Limb (tissue), 2 donors: ENCODE data around the gene TUBB4B.
A peak's percentile ranks its signal among the peaks of the same experiment; 100 is the strongest.
"Not testable (repeated sequence)": the region's sequence is repeated elsewhere in the genome, so short reads cannot be mapped to it uniquely, and the experiment has no call there.

Source experiments
- DNase-seq, 2 donors: peaks; one replicate each; pipeline ENCODE4 v3.0.0-alpha.2; 2016; ENCODE audit errors: extremely low spot score in 2 of 2

TUBB4B gene

DNA sequence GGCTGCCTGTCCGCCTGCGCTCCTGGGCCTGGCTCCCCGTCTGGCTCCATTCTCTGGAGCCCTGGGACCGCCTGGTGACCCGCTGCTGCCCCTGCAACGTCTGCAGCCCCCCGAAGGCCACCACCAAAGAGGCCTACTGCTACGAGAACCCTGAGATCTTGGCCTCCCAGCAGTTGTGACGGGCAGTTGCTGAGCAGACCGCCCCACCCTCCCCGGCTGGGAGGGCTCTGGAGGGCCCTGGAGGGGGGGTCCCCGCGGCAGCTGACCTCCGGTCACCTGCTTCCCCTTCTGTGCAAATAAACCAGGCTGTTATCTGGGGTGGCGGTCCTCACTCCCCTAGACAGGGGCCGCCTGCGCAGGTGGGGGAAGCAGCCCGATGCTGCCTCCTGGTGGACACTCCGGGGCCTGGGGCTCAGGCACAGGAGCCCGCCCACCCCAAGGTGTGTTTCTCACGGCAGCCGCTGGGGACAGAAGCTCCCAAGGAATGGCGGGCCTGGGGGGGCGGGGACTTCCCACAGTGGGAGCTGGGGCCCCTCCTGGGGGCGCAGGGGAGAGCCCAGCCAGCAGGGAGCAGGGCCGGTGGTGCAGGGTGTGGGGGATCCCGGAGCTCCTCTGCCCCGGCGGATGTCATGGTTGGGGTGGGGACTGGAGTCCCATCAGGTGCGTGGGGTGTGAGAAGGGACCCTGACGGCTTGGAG is 4.7 kb upstream of the TUBB4B start:
- peak; percentile 83 to 91 for DNase-seq

DNA sequence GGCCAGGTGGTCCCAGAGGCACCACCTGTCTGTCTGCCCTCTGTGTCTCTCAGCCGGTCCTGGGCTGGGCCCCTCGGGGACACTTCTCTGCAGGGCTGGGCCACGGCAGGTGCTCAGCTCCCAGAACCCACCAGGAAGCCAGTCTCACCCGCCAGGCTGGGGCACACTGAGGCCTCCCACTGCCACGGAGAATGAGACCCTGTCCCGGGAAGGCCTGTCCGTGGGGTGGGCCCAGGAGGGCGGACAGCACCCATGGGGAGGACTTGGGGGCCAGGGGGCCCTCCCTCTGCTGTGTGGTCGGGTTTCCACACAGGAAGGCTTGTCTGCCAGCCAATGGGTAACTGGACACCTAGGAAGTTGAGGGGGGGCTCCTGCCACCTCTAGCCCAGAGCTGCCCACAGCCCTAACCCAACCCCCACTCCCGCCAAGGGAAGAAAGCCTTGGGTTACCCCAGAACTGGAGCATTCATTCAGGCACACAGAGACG is 4.1 kb upstream of the TUBB4B start:
- no peak for DNase-seq

- DNase-seq = no peak
These were observed 3.0 kb upstream of the TUBB4B start for GRCh38 chr9:137237759-137238726.

GRCh38 chr9:137239541-137240200 is 1.4 kb upstream of the TUBB4B start:
- not testable (repeated sequence) for DNase-seq

GRCh38 chr9:137240318-137240840 is 708 bp upstream of the TUBB4B start:
- peak; percentile 56 to 85 for DNase-seq

- DNase-seq = no peak
These were observed 592 bp downstream of the TUBB4B start for GRCh38 chr9:137241490-137242268.

- no peak for DNase-seq
These were observed 1.4 kb downstream of the TUBB4B start for GRCh38 chr9:137242269-137243203.

- not testable (repeated sequence) for DNase-seq
These were observed 2.2 kb downstream of the TUBB4B start for GRCh38 chr9:137243266-137243625.

DNA sequence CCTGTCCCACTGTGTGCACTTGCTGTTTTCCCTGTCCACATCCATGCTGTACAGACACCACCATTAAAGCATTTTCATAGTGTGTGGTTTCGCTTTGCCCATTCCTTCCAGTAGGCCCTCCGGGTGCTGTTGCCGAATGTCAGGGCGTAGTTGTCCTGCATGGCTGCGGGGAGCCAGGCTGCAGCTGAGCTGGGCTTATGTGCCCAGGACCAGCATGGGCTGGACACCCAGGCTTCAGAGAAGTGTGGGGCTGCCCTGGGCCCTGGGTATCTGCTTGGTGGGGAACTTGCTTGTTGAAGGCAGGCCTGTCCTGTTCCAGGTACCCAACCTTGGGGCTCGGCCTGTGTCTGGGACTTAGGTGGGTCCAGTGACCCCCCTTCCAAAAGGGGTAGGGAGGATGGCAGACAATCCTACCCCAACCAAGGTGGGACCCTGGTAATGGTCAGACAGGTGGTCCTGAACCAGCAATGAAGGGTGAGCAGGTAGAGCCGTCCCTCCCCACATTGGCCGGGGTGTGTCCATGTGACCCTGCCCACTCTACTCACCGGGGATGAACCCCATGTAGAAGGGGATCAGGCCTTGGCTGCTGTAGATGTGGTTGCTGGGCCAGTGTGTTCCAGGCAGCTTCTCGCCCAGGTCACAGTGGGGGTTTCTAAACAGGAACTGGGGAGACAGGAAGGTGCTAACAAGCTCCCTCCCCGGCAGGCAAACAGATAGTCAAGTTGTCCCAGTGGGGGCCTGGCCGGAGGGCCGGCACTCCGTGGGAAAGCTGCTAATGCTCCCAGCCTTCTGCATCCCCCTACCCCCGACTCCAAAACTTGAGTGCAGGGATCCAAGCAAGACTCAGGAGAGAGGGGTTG is 2.8 kb downstream of the TUBB4B start:
- DNase-seq = no peak

DNA sequence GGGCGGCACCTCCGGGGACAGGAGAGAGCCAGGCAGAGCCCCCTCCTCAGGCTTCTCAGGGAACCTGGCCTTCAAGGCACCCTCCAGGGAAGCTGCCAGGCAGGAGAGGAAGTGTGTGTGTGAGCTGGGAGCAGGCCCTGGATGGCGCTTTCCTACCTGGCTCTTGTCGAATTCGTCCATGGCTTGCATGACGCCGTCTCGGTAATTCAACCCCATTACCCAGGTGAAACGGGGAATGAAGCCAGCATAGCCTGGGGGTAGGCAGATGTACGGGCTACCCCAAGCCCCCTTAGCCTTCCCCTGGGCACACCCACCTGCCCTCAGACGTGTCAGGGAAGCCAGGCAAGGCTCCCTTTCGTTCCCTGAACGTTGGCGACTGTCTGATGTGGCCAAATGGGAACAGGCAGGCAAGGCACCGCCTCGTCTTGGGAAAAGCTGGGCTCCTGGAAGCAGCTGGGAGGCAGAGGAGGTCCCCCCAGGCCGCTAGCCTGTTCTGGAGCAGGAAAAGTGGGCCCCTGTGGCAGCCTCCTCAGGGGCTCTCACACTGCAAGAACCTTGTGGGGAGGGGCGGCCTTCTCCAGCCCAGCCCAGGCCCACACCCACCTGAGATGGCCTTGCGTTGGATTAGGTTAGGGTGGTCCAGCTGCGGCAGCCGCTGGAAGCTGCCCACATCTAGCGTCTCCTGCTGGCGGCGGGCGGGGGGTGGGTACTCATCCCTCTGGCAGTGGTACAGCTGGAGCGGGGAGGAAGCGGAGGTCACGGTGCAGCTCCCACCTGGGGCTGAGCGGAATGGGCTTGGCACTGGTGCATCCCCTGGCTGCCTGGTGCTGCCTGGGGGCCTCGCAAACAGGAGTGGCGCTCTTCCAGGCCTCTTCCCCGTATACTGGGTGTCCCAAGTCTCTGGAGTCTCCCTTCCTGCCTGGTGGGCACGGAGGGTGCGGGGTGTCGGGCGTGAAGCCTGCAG is 3.7 kb downstream of the TUBB4B start:
- DNase-seq = no peak

DNA sequence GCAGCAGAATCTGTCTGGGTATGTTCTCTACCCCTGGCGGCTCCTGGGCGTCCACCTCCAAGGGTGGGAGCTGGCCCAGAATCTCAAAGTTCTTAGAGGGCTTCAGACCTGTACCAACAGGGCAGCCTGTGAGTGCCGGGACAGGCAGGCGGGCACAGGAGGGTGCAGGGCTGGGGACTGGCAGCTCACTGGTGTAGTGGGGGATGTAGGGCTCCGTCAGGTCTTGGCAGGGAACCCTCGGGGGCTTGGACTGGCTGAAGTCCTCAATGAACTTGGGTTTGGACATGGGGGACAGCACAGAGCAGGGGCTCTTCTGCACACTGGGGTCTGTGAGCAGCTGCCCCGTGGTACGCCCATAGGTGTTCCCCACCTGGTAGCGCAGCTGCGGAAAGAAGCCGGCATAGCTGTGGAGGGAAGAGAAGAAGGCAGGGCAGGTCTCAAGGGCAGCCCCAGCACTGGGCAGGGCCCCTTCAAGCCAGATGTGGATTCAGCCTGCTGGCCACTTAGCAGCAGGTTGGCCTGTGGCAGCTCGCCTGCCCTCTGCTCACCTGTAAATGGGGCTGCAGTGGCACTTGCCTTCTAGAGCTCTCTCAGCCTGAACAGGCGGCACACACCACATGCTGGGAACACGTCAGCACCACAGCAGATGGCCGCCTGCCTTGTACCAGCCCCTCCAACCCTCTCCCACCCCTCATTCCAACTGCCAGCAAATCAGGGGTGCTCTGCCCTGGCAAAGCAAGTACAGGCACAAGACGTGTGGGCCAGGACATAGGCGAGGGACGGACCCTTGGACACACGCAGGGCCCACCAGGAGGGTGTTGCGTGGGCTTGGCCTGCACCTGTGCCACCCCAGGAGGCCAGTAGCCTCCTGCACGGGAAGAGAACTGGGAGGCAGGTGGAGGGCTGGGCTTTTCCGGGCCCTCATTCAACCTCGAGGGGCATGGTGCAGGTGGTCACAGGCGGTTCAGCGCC is 4.6 kb downstream of the TUBB4B start:
- DNase-seq = no peak

GRCh38 chr9:137247135-137247915 is 6.2 kb downstream of the TUBB4B start:
- no peak for DNase-seq

- DNase-seq = no peak
These were observed 6.8 kb downstream of the TUBB4B start for GRCh38 chr9:137247916-137248175.

DNA sequence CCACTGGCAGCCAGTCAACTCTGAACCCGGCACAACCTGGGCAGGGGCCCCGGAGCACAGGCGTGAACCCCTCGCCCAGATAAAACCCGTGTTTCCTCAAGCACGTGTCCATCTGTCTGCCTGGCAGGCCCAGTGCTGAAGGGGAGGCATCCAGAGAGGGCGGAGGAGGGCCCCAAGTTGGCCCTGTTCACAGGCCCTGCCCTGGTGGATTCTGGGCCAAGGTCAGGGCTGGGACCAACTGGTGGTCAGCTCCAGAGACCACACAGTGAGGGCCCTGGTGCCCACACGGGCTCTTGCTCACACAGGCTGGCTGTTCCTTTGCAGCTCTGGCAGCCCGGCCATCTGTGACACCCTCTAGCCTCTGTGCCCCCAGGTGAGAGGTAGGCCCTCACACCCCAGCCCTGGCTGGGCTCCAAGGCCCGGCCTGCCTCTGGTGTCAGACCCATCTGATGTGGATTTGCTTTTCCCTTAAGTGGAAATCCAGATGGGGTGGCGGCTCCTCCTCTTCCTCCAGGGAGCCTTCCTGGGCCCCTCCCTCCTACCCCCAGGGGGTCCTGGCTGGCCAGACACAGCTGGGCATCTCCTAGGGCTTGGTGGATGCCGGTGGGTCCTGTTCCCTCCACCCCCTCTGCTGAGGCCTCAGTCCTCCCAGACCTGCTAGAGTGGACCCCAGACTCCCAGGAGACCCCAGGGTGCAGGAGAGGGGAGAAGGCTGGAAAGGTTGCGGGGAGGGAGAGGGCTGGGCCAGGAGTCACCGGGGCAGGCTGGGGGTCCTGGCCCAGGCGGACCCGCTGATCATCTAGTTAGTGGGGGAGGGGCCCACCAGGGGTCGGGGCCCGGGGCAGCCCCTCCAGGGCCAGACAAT is 9.5 kb downstream of the TUBB4B start:
- no peak for DNase-seq

DNA sequence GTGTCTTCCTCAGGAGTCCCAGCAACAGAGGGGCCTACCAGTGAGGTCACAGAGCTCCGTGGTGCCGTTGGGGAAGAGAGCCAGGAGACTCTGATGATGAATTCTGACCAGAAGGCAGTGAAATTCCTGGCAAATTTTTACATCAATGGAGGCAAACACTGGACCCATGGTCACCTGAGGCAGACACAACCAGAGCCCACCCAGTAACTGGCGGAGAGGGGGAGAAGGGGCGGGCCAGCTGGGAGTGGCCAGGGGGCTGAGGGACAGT is 10.0 kb downstream of the TUBB4B start, which contains the start of gene STPG3:
Gene STPG3 (plus strand): TSS at position 93 of the 268 bp plus-strand sequence. CDS start 1 bp downstream, at position 94.
- no peak for DNase-seq
